ENCODE measurements around the gene PTPRT.

Gene PTPRT

GRCh38 chr20:42308171-42308570 lies 881.5 kb downstream of the PTPRT start:
- Histone ChIP-seq H3K9me3 (ENCODE audit: control insufficient read depth, low read length) (no peaks in the 10 kb centered on the region), H3K14ac (ENCODE audit: low read length in 2 of 2) (no peak overlapping the region), H3K79me1 (replicated peaks; ENCODE audit: low read length, poor library complexity, severe bottlenecking) (no peaks in the 10 kb centered on the region), H2BK5ac (ENCODE audit: low read depth, low read length, poor library complexity, severe bottlenecking) (peak overlapping the region; percentile 20), H3K36me3 (ENCODE audit: control insufficient read depth in 1 of 2, insufficient read depth in 2 of 2, low read depth in 1 of 2, low read length in 2 of 2) (no peaks in the 10 kb centered on the region), H3K4ac (ENCODE audit: low read depth in 1 of 2, low read length in 2 of 2) (no peak overlapping the region), H2BK12ac (ENCODE audit: low read length in 2 of 2) (no peak overlapping the region), H2AK5ac (ENCODE audit: low read length, severe bottlenecking) (no peak overlapping the region), H3K4me2 (ENCODE audit: low read length, poor library complexity, severe bottlenecking) (no peak overlapping the region), H4K91ac (ENCODE audit: low read length) (no peak overlapping the region), H3K23ac (ENCODE audit: low read length in 2 of 2) (no peak overlapping the region), H3K27me3 (ENCODE audit: control insufficient read depth in 1 of 2, insufficient read depth in 1 of 2, low read length in 2 of 2) (no peaks in the 10 kb centered on the region), H3K4me1 (ENCODE audit: control insufficient read depth, insufficient read depth, low read depth, low read length) (no peaks in the 10 kb centered on the region), H3K18ac (ENCODE audit: low read depth in 1 of 2, low read length in 2 of 2) (no peak overlapping the region), H2AFZ (ENCODE audit: low read depth, low read length) (no peak overlapping the region), H3K4me3 (ENCODE audit: insufficient read depth in 1 of 2, low read depth in 1 of 2, low read length in 2 of 2) (no peak overlapping the region), H2BK15ac (ENCODE audit: low read depth, poor library complexity, severe bottlenecking) (no peak overlapping the region), H2BK120ac (ENCODE audit: low read depth, low read length) (no peak overlapping the region), H4K8ac (ENCODE audit: low read length) (no peak overlapping the region), H3K27ac (ENCODE audit: low read length, poor library complexity, severe bottlenecking) (no peak overlapping the region), H3K9ac (ENCODE audit: low read length) (no peak overlapping the region)
- DNase-seq = no peak
- 74% methylated on average over 4 of the region's 4 CpGs for WGBS

- Histone ChIP-seq H2AK5ac (ENCODE audit: low read length, severe bottlenecking) (no peak overlapping the region), H4K8ac (ENCODE audit: low read length) (no peak overlapping the region)
- no peak for DNase-seq
These were observed 894.1 kb downstream of the PTPRT start for GRCh38 chr20:42295592-42295991.

GRCh38 chr20:42294976-42295375 lies 894.7 kb downstream of the PTPRT start:
- Histone ChIP-seq H2BK5ac (ENCODE audit: low read depth, low read length, poor library complexity, severe bottlenecking) (no peak overlapping the region), H3K4me1 (ENCODE audit: control insufficient read depth, insufficient read depth, low read depth, low read length) (no peaks in the 10 kb centered on the region), H3K36me3 (ENCODE audit: control insufficient read depth in 1 of 2, insufficient read depth in 2 of 2, low read depth in 1 of 2, low read length in 2 of 2) (no peaks in the 10 kb centered on the region), H3K9ac (ENCODE audit: low read length) (no peak overlapping the region), H3K4me2 (ENCODE audit: low read length, poor library complexity, severe bottlenecking) (no peak overlapping the region), H3K23ac (ENCODE audit: low read length in 2 of 2) (no peak overlapping the region), H3K18ac (ENCODE audit: low read depth in 1 of 2, low read length in 2 of 2) (no peak overlapping the region), H2AK5ac (ENCODE audit: low read length, severe bottlenecking) (no peak overlapping the region), H3K27me3 (ENCODE audit: control insufficient read depth in 1 of 2, insufficient read depth in 1 of 2, low read length in 2 of 2) (no peaks in the 10 kb centered on the region), H3K14ac (ENCODE audit: low read length in 2 of 2) (no peak overlapping the region), H3K4me3 (ENCODE audit: insufficient read depth in 1 of 2, low read depth in 1 of 2, low read length in 2 of 2) (no peak overlapping the region), H4K91ac (ENCODE audit: low read length) (no peak overlapping the region), H2BK120ac (ENCODE audit: low read depth, low read length) (no peak overlapping the region), H4K8ac (ENCODE audit: low read length) (no peak overlapping the region), H2BK15ac (ENCODE audit: low read depth, poor library complexity, severe bottlenecking) (no peak overlapping the region), H3K27ac (ENCODE audit: low read length, poor library complexity, severe bottlenecking) (no peak overlapping the region), H2BK12ac (ENCODE audit: low read length in 2 of 2) (no peak overlapping the region), H3K79me1 (replicated peaks; ENCODE audit: low read length, poor library complexity, severe bottlenecking) (no peaks in the 10 kb centered on the region), H3K4ac (ENCODE audit: low read depth in 1 of 2, low read length in 2 of 2) (no peak overlapping the region), H3K9me3 (ENCODE audit: control insufficient read depth, low read length) (peaks cover 6% of the 10 kb centered on the region), H2AFZ (ENCODE audit: low read depth, low read length) (no peak overlapping the region)
- DNase-seq = no peak

More at GRCh38 chr20:42295592-42295991, 894.1 kb downstream of the PTPRT start:
- Histone ChIP-seq H3K4me2 (ENCODE audit: low read length, poor library complexity, severe bottlenecking) (no peak overlapping the region), H2BK15ac (ENCODE audit: low read depth, poor library complexity, severe bottlenecking) (no peak overlapping the region), H3K14ac (ENCODE audit: low read length in 2 of 2) (no peak overlapping the region), H2BK5ac (ENCODE audit: low read depth, low read length, poor library complexity, severe bottlenecking) (no peak overlapping the region), H2AFZ (ENCODE audit: low read depth, low read length) (no peak overlapping the region), H3K9ac (ENCODE audit: low read length) (no peak overlapping the region), H3K18ac (ENCODE audit: low read depth in 1 of 2, low read length in 2 of 2) (no peak overlapping the region), H2BK12ac (ENCODE audit: low read length in 2 of 2) (no peak overlapping the region), H3K79me1 (replicated peaks; ENCODE audit: low read length, poor library complexity, severe bottlenecking) (no peaks in the 10 kb centered on the region), H3K4ac (ENCODE audit: low read depth in 1 of 2, low read length in 2 of 2) (no peak overlapping the region), H3K27ac (ENCODE audit: low read length, poor library complexity, severe bottlenecking) (no peak overlapping the region), H3K27me3 (ENCODE audit: control insufficient read depth in 1 of 2, insufficient read depth in 1 of 2, low read length in 2 of 2) (no peaks in the 10 kb centered on the region), H3K23ac (ENCODE audit: low read length in 2 of 2) (no peak overlapping the region), H3K4me1 (ENCODE audit: control insufficient read depth, insufficient read depth, low read depth, low read length) (no peaks in the 10 kb centered on the region), H3K36me3 (ENCODE audit: control insufficient read depth in 1 of 2, insufficient read depth in 2 of 2, low read depth in 1 of 2, low read length in 2 of 2) (no peaks in the 10 kb centered on the region), H3K4me3 (ENCODE audit: insufficient read depth in 1 of 2, low read depth in 1 of 2, low read length in 2 of 2) (no peak overlapping the region), H3K9me3 (ENCODE audit: control insufficient read depth, low read length) (peaks cover 6% of the 10 kb centered on the region), H4K91ac (ENCODE audit: low read length) (no peak overlapping the region), H2BK120ac (ENCODE audit: low read depth, low read length) (no peak overlapping the region)
- 58% methylated on average over 2 of the region's 3 CpGs for WGBS

- Histone ChIP-seq H3K4me3 (ENCODE audit: insufficient read depth in 1 of 2, low read depth in 1 of 2, low read length in 2 of 2) (no peak overlapping the region), H3K4me1 (ENCODE audit: control insufficient read depth, insufficient read depth, low read depth, low read length) (no peaks in the 10 kb centered on the region), H4K8ac (ENCODE audit: low read length) (no peak overlapping the region), H2BK12ac (ENCODE audit: low read length in 2 of 2) (no peak overlapping the region), H3K9ac (ENCODE audit: low read length) (no peak overlapping the region), H3K14ac (ENCODE audit: low read length in 2 of 2) (no peak overlapping the region), H2BK5ac (ENCODE audit: low read depth, low read length, poor library complexity, severe bottlenecking) (no peak overlapping the region), H3K27me3 (ENCODE audit: control insufficient read depth in 1 of 2, insufficient read depth in 1 of 2, low read length in 2 of 2) (no peaks in the 10 kb centered on the region), H3K23ac (ENCODE audit: low read length in 2 of 2) (no peak overlapping the region), H3K4ac (ENCODE audit: low read depth in 1 of 2, low read length in 2 of 2) (no peak overlapping the region), H2BK15ac (ENCODE audit: low read depth, poor library complexity, severe bottlenecking) (no peak overlapping the region), H2AFZ (ENCODE audit: low read depth, low read length) (no peak overlapping the region), H3K4me2 (ENCODE audit: low read length, poor library complexity, severe bottlenecking) (no peak overlapping the region), H4K91ac (ENCODE audit: low read length) (no peak overlapping the region), H2AK5ac (ENCODE audit: low read length, severe bottlenecking) (no peak overlapping the region), H2BK120ac (ENCODE audit: low read depth, low read length) (no peak overlapping the region), H3K9me3 (ENCODE audit: control insufficient read depth, low read length) (peaks cover 15% of the 10 kb centered on the region), H3K27ac (ENCODE audit: low read length, poor library complexity, severe bottlenecking) (no peak overlapping the region), H3K18ac (ENCODE audit: low read depth in 1 of 2, low read length in 2 of 2) (no peak overlapping the region), H3K36me3 (ENCODE audit: control insufficient read depth in 1 of 2, insufficient read depth in 2 of 2, low read depth in 1 of 2, low read length in 2 of 2) (no peaks in the 10 kb centered on the region), H3K79me1 (replicated peaks; ENCODE audit: low read length, poor library complexity, severe bottlenecking) (no peaks in the 10 kb centered on the region)
- DNase-seq = no peak
- WGBS = 73% methylated on average over 2 of the region's 4 CpGs
These were observed 907.9 kb downstream of the PTPRT start for GRCh38 chr20:42281801-42282200.
